Bronchial epithelial cell (primary cell): ENCODE measurements around the gene LYPD6B. TPM values are rescaled to one million over a fixed set of nuclear protein-coding genes. Genes with fewer than 3 reads are reported as not detected.
A peak's percentile ranks its signal among the peaks of the same experiment; 100 is the strongest.

Experiments used
- DNase-seq: peaks from one replicate; pipeline ENCODE4 v3.0.0-alpha.2; 2010; ENCODE audit warnings: low read depth
- FAIRE-seq: peaks from 2 replicates; lab custom pipeline; 2011; peaks lifted over from hg19 to GRCh38; lab: Jason Lieb, UNC
- H3K27me3 ChIP-seq: 2 replicates; pipeline ENCODE4 v1.5.1; 2011; ENCODE audit warnings: low read length; ENCODE audit not compliant: control insufficient read depth, insufficient read depth
- H3K36me3 ChIP-seq: 2 replicates; pipeline ENCODE4 v1.5.1; 2011; ENCODE audit warnings: low read length; ENCODE audit not compliant: control insufficient read depth, insufficient read depth
- H3K4me3 ChIP-seq: 2 replicates; pipeline ENCODE4 v1.5.1; 2011; ENCODE audit warnings: mild to moderate bottlenecking, low read depth, low read length, control low read depth
- CTCF ChIP-seq: IDR thresholded peaks from 2 replicates; pipeline ENCODE4 v1.5.1; 2011; ENCODE audit warnings: mild to moderate bottlenecking, moderate library complexity, low read length, control low read depth, inconsistent platforms; ENCODE audit not compliant: insufficient read depth, severe bottlenecking
- total RNA-seq: library from RNA; depleted of rRNA; stranded (reverse); fragments of >200 nt; gene quantifications from 2 replicates; pipeline ENCODE4 v1.2.1, GENCODE V29; 2014

Gene LYPD6B
- 14.7 and 34.2 TPM in 2 replicates for total RNA-seq

- Histone ChIP-seq H3K36me3 (no peaks in the 10 kb centered on the region), H3K27me3 (no peaks in the 10 kb centered on the region), H3K4me3 (peak within 1 kb of the TSS; percentile 53)
- no peak for FAIRE-seq
- no peak for TF ChIP-seq CTCF
- no peak for DNase-seq
Measured at GRCh38 chr2:149038442-149039212, at the start of gene LYPD6B. Gene LYPD6B, plus strand, starts transcription at chr2:149038699. Its CDS starts 92,250 bp downstream, at chr2:149130949.

- Histone ChIP-seq H3K36me3 (no peaks in the 10 kb centered on the region), H3K4me3 (no peak overlapping the region), H3K27me3 (peaks cover 2% of the 10 kb centered on the region)
- FAIRE-seq (peak; percentile 72), DNase-seq (peak; percentile 73)
- TF ChIP-seq CTCF = peak; percentile 76
Measured at GRCh38 chr2:148989882-148990493, 48.5 kb upstream of the LYPD6B start.

- FAIRE-seq (peak; percentile 88), DNase-seq (no peak)
- H3K27me3 ChIP-seq = peaks cover 2% of the 10 kb centered on the region
- H3K4me3 ChIP-seq = no peak overlapping the region
- no peaks in the 10 kb centered on the region for H3K36me3 ChIP-seq
- no peak for TF ChIP-seq CTCF
Measured at GRCh38 chr2:148990968-148991367, 47.5 kb upstream of the LYPD6B start.

- H3K27me3 ChIP-seq = peaks cover 2% of the 10 kb centered on the region
- DNase-seq (no peak), FAIRE-seq (no peak)
- no peaks in the 10 kb centered on the region for H3K36me3 ChIP-seq
- H3K4me3 ChIP-seq = no peak overlapping the region
- no peak for TF ChIP-seq CTCF
Measured at GRCh38 chr2:148992448-148992847, 46.1 kb upstream of the LYPD6B start.

GRCh38 chr2:148993351-148993750 is 45.1 kb upstream of the LYPD6B start:
- no peak for DNase-seq
- Histone ChIP-seq H3K36me3 (no peaks in the 10 kb centered on the region), H3K4me3 (no peak overlapping the region), H3K27me3 (peaks cover 2% of the 10 kb centered on the region)
- peak; percentile 58 for FAIRE-seq
- no peak for TF ChIP-seq CTCF
